A673 (cell line): Measurements from ENCODE around the gene RAPGEF5.

ENCODE experiments used
- CTCF ChIP-seq: fragments of 300-800, 200-600 bp; sonication (generic); conservative IDR thresholded peaks from 2 replicates; pipeline ENCODE4 v1.5.1; 2017; ENCODE audit warnings: low read depth, mild to moderate bottlenecking, antibody characterized with exemption, low read length, moderate library complexity, mixed read lengths
- EZH2 ChIP-seq: fragments of 200-600 bp; sonication (generic); IDR thresholded peaks from 2 replicates; pipeline ENCODE4 v1.6.1; 2017; ENCODE audit warnings: borderline replicate concordance, low read depth, mild to moderate bottlenecking, mixed read lengths, antibody characterized with exemption, low read length; ENCODE audit not compliant: poor library complexity, severe bottlenecking

- TF ChIP-seq CTCF, result no peak
- no peak for TF ChIP-seq EZH2
Measured at GRCh38 chr7:22333680-22334141, 23.2 kb downstream of the RAPGEF5 start.
